Activated naive CD8-positive, alpha-beta T cell treated with anti-CD3 and anti-CD28 coated beads, Interleukin-2, amount 10 ng/mL, durations not matched to agents 7 days and 5 days (primary cell): Measurements from ENCODE around the gene NME8. TPM values are rescaled to one million over a fixed set of nuclear protein-coding genes. Genes with fewer than 3 reads are reported as not detected.

ENCODE experiments used
- ATAC-seq: fragments of 150-1000 bp; cut with Tn5 transposase; one replicate; pipeline ENCODE4 v1.10.0; 2021; ENCODE audit warnings: low read depth, moderate library complexity
- POLR2A ChIA-PET: fragments of 350-600 bp; sonication (Branson Sonifier 250); formaldehyde crosslinking; loops from one replicate; lab custom pipeline; 2021; ENCODE audit warnings: antibody characterized with exemption; lab: Charles Lee
- DNase-seq: peaks from one replicate; pipeline ENCODE4 v3.0.0; 2021
- H3K27ac Mint-ChIP-seq: one replicate; pipeline ENCODE4 v1.8.0; 2022; ENCODE audit warnings: mild to moderate bottlenecking, mixed read lengths
- H3K27me3 Mint-ChIP-seq: one replicate; pipeline ENCODE4 v1.8.0; 2022; ENCODE audit warnings: mild to moderate bottlenecking, moderate library complexity, mixed read lengths
- H3K36me3 Mint-ChIP-seq: one replicate; pipeline ENCODE4 v1.8.0; 2021; ENCODE audit warnings: mild to moderate bottlenecking, mixed read lengths
- H3K4me1 Mint-ChIP-seq: one replicate; pipeline ENCODE4 v1.8.0; 2021; ENCODE audit warnings: mixed read lengths
- H3K4me3 Mint-ChIP-seq: one replicate; pipeline ENCODE4 v1.8.0; 2022; ENCODE audit warnings: mild to moderate bottlenecking, moderate library complexity, mixed read lengths
- H3K9me3 Mint-ChIP-seq: one replicate; pipeline ENCODE4 v1.8.0; 2021; ENCODE audit warnings: mixed read lengths
- total RNA-seq, 2 experiments: library from RNA; stranded (reverse); gene quantifications; one replicate each; pipeline ENCODE4 v1.2.3, GENCODE V29; 2021

The NME8 gene
- total RNA-seq, 2 experiments from 2014 or later = not detected

DNA sequence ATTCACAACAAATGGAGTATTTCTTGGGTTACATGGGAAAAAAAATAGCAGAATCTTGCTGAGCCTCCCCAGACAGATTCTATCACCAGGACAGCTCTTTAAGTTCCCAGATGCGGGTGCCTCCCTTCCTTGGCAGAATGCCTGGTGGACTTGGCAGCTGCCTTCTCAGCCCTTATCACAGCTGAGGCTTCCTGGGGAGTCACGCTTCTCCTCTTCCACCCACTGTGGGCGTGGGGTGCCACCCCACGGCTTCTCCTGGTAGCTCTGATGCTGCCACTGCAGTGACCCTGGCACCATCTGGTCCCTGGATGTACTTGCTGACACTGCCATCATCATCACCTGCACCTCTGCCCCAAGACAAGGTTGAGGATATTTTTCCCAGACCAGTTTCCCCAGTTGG is 16.2 kb upstream of the NME8 start:
- ATAC-seq (peak; percentile 70), DNase-seq (peak; percentile 30)
- no peaks in the 10 kb centered on the region for H3K9me3 Mint-ChIP-seq
- no peaks in the 10 kb centered on the region for H3K36me3 Mint-ChIP-seq
- H3K27ac Mint-ChIP-seq = no peak overlapping the region
- H3K27me3 Mint-ChIP-seq = peaks cover 22% of the 10 kb centered on the region
- POLR2A ChIA-PET = no interaction called here
- no peak overlapping the region for H3K4me3 Mint-ChIP-seq
- peaks cover 5% of the 10 kb centered on the region for H3K4me1 Mint-ChIP-seq

- Mint-ChIP-seq H3K27me3 (peaks cover 26% of the 10 kb centered on the region), H3K4me3 (peak overlapping the region; percentile 78), H3K27ac (no peak overlapping the region), H3K9me3 (no peaks in the 10 kb centered on the region), H3K36me3 (no peaks in the 10 kb centered on the region), H3K4me1 (peaks cover 5% of the 10 kb centered on the region)
- no peak for ATAC-seq
- POLR2A ChIA-PET = no interaction called here
- peak; percentile 40 for DNase-seq
Measured at GRCh38 chr7:37833107-37833817, 15.1 kb upstream of the NME8 start.

GRCh38 chr7:37833818-37834146 is 14.6 kb upstream of the NME8 start:
- DNase-seq (no peak), ATAC-seq (no peak)
- Mint-ChIP-seq H3K27ac (no peak overlapping the region), H3K9me3 (no peaks in the 10 kb centered on the region), H3K27me3 (peaks cover 27% of the 10 kb centered on the region), H3K4me3 (no peak overlapping the region), H3K36me3 (no peaks in the 10 kb centered on the region), H3K4me1 (peaks cover 5% of the 10 kb centered on the region)
- POLR2A ChIA-PET = no interaction called here

DNA sequence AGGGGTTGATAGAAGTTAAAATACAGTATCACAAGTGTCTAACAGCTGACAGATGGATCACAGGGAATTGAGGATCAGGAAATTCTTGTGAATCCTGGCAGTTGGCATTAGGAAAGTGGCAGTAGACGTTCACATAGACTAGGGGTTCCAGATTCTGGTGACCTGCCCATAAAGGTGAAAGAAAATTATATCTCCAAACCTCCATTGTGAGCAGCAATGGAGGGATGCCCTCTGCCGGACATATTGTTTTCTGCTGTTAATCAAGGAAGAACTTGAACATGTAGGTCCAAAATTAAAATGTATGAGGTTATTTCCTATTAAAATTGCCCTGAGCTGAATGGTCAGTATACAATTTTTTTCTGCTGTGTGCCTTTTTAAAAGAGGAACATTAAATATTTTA is 5.1 kb downstream of the NME8 start:
- Mint-ChIP-seq H3K9me3 (no peaks in the 10 kb centered on the region), H3K4me1 (no peaks in the 10 kb centered on the region), H3K27ac (no peak overlapping the region), H3K4me3 (no peak overlapping the region), H3K36me3 (no peaks in the 10 kb centered on the region), H3K27me3 (peaks cover 7% of the 10 kb centered on the region)
- ATAC-seq = no peak
- no peak for DNase-seq
- POLR2A ChIA-PET = no interaction called here

DNA sequence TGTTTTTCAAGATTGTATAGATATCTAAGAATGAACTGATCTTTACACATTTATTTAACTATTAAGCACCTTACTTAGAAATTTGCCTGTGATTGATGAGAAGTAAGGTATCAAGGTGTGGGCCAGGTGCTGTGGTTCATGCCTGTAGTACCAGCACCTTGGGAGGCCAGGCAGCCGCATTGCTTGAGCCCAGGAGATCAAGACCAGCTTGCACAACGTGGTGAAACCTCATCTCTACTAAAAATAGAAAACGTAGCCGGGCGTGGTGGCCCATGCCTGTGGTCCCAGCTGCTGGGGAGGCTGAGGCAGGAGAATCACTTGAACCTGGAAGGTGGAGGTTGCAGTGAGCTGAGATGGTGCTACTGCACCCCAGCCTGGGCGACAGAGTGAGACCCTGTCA is 33.7 kb downstream of the NME8 start:
- ATAC-seq (no peak), DNase-seq (no peak)
- Mint-ChIP-seq H3K27me3 (peaks cover 8% of the 10 kb centered on the region), H3K36me3 (no peaks in the 10 kb centered on the region), H3K4me3 (no peak overlapping the region), H3K9me3 (no peaks in the 10 kb centered on the region), H3K4me1 (no peaks in the 10 kb centered on the region), H3K27ac (no peak overlapping the region)
- POLR2A ChIA-PET = no interaction called here

DNA sequence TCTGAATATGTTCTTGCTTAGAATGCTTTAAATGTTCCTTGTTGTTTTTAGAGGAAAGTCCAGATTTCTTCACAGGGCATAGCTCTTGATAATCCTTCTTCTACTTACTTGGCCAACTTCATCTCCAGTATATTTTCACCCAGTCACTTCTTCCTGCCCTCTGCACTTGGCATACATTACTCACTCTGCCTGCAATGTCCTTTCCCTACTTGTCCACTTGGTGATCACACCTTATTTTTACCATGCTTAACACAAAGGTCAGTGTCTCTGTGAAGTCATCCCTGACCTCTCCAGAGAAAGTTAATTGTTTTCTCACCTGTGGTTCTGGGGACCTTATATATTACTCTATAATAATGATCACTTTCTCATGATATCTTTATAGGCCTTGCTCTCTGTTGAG is 45.0 kb downstream of the NME8 start:
- no peak overlapping the region for H3K4me3 Mint-ChIP-seq
- POLR2A ChIA-PET = no interaction called here
- no peak for ATAC-seq
- H3K27me3 Mint-ChIP-seq = peaks cover 23% of the 10 kb centered on the region
- no peak for DNase-seq
- H3K27ac Mint-ChIP-seq = no peak overlapping the region
- no peaks in the 10 kb centered on the region for H3K4me1 Mint-ChIP-seq
- no peaks in the 10 kb centered on the region for H3K9me3 Mint-ChIP-seq
- H3K36me3 Mint-ChIP-seq = no peaks in the 10 kb centered on the region

GRCh38 chr7:37894671-37895070 is 46.3 kb downstream of the NME8 start:
- ATAC-seq = no peak
- H3K27ac Mint-ChIP-seq = no peak overlapping the region
- no peak overlapping the region for H3K4me3 Mint-ChIP-seq

GRCh38 chr7:37899712-37900247 is 51.4 kb downstream of the NME8 start:
- Mint-ChIP-seq H3K27me3 (peaks cover 8% of the 10 kb centered on the region), H3K27ac (no peak overlapping the region), H3K4me3 (no peak overlapping the region), H3K4me1 (no peaks in the 10 kb centered on the region), H3K36me3 (no peaks in the 10 kb centered on the region), H3K9me3 (no peaks in the 10 kb centered on the region)
- ATAC-seq (no peak), DNase-seq (no peak)
- POLR2A ChIA-PET = no interaction called here

More at GRCh38 chr7:37894671-37895070, 46.3 kb downstream of the NME8 start:
- DNase-seq = no peak
- Mint-ChIP-seq H3K4me1 (no peaks in the 10 kb centered on the region), H3K36me3 (no peaks in the 10 kb centered on the region), H3K27me3 (peaks cover 17% of the 10 kb centered on the region), H3K9me3 (no peaks in the 10 kb centered on the region)
- POLR2A ChIA-PET = no interaction called here

DNA sequence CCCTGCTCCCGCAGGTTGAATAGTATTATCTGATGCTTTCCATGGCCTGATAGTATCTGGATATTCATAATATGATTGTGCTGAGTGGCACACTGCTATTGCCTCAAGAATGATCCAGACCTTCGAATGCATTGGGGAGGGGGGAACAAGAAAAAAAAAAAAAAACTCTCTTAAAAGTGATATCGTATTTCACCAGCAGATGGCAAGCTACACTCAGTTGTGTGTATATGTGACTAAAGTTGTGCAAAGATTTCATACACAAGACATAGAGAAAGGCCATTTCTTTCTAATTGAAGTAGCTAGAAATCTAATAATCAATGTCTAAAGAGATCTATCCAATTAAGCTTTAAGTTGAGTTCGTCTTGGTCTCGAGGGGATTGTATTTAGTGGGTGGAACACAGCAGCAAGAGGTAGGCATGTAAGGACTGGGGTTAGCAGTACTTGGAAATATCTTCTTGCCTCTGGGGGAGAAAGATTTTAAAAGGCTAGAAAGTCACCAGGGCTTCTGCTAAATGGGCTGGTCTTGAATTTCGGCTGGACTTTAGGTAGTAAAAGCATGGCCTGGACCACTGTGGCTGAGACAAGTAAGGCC is 52.9 kb downstream of the NME8 start:
- DNase-seq (no peak), ATAC-seq (no peak)
- Mint-ChIP-seq H3K27me3 (peaks cover 7% of the 10 kb centered on the region), H3K27ac (no peak overlapping the region), H3K4me3 (no peak overlapping the region), H3K4me1 (no peaks in the 10 kb centered on the region), H3K36me3 (no peaks in the 10 kb centered on the region), H3K9me3 (no peaks in the 10 kb centered on the region)
- POLR2A ChIA-PET = no interaction called here

GRCh38 chr7:37901890-37902524 is 53.6 kb downstream of the NME8 start:
- Mint-ChIP-seq H3K4me1 (no peaks in the 10 kb centered on the region), H3K27me3 (peaks cover 7% of the 10 kb centered on the region), H3K4me3 (no peak overlapping the region), H3K27ac (no peak overlapping the region), H3K36me3 (no peaks in the 10 kb centered on the region), H3K9me3 (no peaks in the 10 kb centered on the region)
- POLR2A ChIA-PET = no interaction called here
- ATAC-seq (no peak), DNase-seq (no peak)

DNA sequence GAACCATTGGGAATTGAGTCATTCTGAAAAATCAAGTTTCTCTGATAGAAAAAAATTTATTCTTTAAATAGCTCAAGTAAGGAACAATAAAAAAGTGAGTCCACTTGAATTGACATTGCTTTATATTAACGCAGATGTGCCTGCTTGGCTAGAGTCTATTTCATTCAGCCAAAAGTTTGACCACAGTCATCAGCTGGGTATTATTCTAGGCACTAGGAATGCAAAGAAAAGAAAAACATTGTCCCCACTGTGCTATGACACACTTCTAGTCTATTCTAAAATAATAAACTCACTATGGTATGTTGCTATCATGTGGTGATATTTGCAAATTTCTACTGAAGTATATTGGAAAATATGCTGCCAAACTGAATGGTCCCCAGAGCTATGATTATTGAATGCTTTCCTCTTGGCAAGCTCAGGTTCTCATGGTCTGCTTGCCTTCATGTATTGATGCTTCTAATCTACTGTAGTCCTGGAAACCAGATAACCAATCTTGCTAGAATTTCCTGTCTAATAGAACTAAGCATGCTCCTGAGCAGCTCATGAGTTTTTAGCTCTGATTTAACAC is 59.9 kb downstream of the NME8 start:
- H3K27ac Mint-ChIP-seq = no peak overlapping the region
- no peak overlapping the region for H3K4me3 Mint-ChIP-seq
- peaks cover 32% of the 10 kb centered on the region for H3K27me3 Mint-ChIP-seq
- POLR2A ChIA-PET = no interaction called here
- H3K36me3 Mint-ChIP-seq = no peaks in the 10 kb centered on the region
- DNase-seq (no peak), ATAC-seq (no peak)
- no peaks in the 10 kb centered on the region for H3K4me1 Mint-ChIP-seq
- no peaks in the 10 kb centered on the region for H3K9me3 Mint-ChIP-seq

DNA sequence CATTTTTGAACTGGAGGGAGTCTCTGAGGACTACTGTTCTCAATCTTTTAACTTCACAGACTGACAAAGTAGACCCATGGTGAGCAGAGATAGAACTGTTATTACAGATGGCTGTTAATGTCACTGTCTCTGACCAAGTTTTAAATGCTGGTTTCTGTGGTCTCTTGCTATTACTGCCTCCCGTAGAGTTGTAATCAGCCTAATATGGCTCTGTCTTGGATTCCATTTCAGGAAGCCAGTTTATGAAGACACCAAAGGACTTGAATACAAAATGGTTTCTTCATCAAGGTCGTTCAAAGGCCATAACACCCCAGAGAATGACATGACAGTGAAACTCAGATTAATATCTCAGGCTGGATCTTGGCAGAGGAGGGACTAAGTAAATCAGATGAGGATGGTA is 64.4 kb downstream of the NME8 start:
- peaks cover 5% of the 10 kb centered on the region for H3K4me1 Mint-ChIP-seq
- POLR2A ChIA-PET = no interaction called here
- ATAC-seq (no peak), DNase-seq (no peak)
- H3K9me3 Mint-ChIP-seq = no peaks in the 10 kb centered on the region
- H3K27ac Mint-ChIP-seq = no peak overlapping the region
- H3K4me3 Mint-ChIP-seq = no peak overlapping the region
- H3K36me3 Mint-ChIP-seq = no peaks in the 10 kb centered on the region
- H3K27me3 Mint-ChIP-seq = peaks cover 56% of the 10 kb centered on the region

GRCh38 chr7:37915438-37915837 is 67.0 kb downstream of the NME8 start:
- Mint-ChIP-seq H3K27ac (no peak overlapping the region), H3K36me3 (no peaks in the 10 kb centered on the region), H3K4me1 (peaks cover 7% of the 10 kb centered on the region), H3K9me3 (no peaks in the 10 kb centered on the region), H3K4me3 (no peak overlapping the region), H3K27me3 (peaks cover 80% of the 10 kb centered on the region)
- DNase-seq = no peak
- no peak for ATAC-seq
- POLR2A ChIA-PET = no interaction called here
